Mesothelial cell of epicardium (in vitro differentiated cells): Measurements from ENCODE around the gene IKZF1. TPM values are rescaled to one million over a fixed set of nuclear protein-coding genes. Genes with fewer than 3 reads are reported as not detected.
A peak's percentile ranks its signal among the peaks of the same experiment; 100 is the strongest.

Experiments used
- DNase-seq, 2 experiments: peaks; one replicate each; pipeline ENCODE4 v3.0.0; 2021; ENCODE audit warnings: low spot score in 2 of 2; ENCODE audit not compliant: unreplicated experiment in 2 of 2
- H3K27ac Mint-ChIP-seq: 2 replicates; pipeline ENCODE4 v1.8.0; 2021; ENCODE audit warnings: mixed read lengths
- H3K27me3 Mint-ChIP-seq: 2 replicates; pipeline ENCODE4 v1.8.0; 2021; ENCODE audit warnings: low read depth, mixed read lengths
- H3K36me3 Mint-ChIP-seq: 2 replicates; pipeline ENCODE4 v1.8.0; 2021; ENCODE audit warnings: mixed read lengths
- H3K4me1 Mint-ChIP-seq: 2 replicates; pipeline ENCODE4 v1.8.0; 2021; ENCODE audit warnings: mixed read lengths
- H3K4me3 Mint-ChIP-seq: 2 replicates; pipeline ENCODE4 v1.8.0; 2021; ENCODE audit warnings: mild to moderate bottlenecking, moderate library complexity, mixed read lengths
- H3K9me3 Mint-ChIP-seq: 2 replicates; pipeline ENCODE4 v1.8.0; 2021; ENCODE audit warnings: mixed read lengths
- total RNA-seq: library from RNA; stranded (reverse); gene quantifications from 3 replicates; pipeline ENCODE4 v1.2.1, GENCODE V29; 2021
- TF ChIP-seq, protein P1 (sequence below): fragments of 200-600 bp; sonication (generic); IDR thresholded peaks from one replicate; pipeline ENCODE4 v1.5.0; 2021; ENCODE audit warnings: antibody characterized with exemption; ENCODE audit not compliant: unreplicated experiment

Gene IKZF1
- total RNA-seq, 1 donor from 2014 or later: 2.5 TPM

DNA sequence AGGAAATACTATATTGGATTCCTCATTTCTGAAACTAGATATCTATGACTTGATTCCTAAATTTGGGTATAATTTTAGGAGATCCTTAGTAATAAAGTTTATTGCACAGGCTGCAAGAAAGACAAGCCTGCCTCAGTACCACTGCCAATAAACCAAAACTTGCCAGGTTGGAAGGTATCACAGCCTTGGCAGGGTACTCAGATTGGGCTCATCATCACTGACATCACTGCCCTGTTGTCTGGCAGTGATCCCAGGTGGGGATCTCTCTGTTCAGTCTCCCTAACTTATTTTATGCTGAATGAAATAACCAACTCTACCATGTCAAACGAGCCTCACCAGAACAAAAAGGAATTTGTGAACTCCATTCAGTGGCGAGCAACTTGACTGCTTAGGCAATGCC lies 126.8 kb downstream of the IKZF1 start:
- H3K9me3 Mint-ChIP-seq: no peaks in the 10 kb centered on the region
- H3K4me3 Mint-ChIP-seq: no peak overlapping the region
- no peaks in the 10 kb centered on the region for H3K36me3 Mint-ChIP-seq
- no peaks in the 10 kb centered on the region for H3K27me3 Mint-ChIP-seq
- H3K4me1 Mint-ChIP-seq: no peaks in the 10 kb centered on the region
- H3K27ac Mint-ChIP-seq: no peak overlapping the region
- DNase-seq: no peak
- TF ChIP-seq, protein P1, sequence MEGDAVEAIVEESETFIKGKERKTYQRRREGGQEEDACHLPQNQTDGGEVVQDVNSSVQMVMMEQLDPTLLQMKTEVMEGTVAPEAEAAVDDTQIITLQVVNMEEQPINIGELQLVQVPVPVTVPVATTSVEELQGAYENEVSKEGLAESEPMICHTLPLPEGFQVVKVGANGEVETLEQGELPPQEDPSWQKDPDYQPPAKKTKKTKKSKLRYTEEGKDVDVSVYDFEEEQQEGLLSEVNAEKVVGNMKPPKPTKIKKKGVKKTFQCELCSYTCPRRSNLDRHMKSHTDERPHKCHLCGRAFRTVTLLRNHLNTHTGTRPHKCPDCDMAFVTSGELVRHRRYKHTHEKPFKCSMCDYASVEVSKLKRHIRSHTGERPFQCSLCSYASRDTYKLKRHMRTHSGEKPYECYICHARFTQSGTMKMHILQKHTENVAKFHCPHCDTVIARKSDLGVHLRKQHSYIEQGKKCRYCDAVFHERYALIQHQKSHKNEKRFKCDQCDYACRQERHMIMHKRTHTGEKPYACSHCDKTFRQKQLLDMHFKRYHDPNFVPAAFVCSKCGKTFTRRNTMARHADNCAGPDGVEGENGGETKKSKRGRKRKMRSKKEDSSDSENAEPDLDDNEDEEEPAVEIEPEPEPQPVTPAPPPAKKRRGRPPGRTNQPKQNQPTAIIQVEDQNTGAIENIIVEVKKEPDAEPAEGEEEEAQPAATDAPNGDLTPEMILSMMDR: no peak

DNA sequence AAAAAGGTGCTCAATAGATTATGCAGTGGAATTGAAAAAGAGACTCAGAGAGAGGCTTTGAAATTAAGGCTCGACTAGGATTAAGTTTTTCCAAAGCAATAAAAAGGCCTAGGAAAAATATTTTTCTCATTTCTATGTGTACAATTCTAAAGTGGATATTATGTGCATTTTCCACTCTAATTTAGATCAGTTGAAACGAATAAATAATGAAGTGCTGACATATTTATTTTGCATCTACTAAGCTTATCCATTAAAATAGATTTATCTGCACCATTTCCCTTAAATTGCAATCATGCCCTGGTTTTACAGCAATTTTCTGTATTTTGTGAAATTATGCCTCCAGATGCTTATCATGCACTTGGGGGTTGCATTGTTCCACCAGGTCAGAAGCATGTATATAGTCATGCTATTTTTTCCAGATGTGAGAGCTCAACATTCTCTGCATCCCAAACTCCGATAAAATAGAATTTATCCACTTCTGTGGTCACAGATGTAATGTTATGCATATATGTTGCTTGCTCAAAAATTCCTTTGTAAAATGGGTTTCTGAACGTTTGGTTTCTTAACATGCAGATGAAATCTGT lies 127.3 kb downstream of the IKZF1 start:
- H3K9me3 Mint-ChIP-seq: no peaks in the 10 kb centered on the region

DNA sequence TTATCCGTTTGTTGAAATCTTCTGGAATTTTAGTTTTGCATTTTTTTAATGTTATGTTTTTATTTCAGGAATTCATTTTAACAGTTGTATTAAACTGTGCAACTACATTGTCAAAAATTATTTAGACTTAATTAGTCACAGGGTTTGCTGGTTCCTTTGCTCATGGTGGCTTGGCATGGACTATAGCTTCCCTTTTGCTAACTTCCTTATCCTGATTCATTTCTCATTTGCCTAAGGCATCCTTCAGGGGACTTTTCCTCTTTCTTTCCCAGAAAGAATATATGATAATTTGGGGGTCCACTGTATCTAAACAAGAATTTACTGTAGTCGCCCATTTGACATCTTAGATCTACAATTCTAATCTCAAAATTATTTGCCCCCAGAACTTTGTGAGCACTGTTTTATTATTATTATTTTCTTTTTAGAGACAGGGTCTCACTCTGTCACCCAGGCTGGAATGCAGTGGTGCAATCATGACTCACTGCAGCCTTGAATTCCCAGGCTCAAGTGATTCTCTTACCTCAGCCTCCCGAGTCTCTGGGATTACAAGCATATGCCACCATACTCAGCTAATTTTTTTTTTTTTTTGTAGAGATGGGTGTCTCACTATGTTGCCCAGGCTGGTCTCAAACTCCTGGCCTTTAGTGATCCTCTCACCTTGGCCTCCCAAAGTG lies 131.8 kb downstream of the IKZF1 start:
- TF ChIP-seq, protein P1: no peak
- Mint-ChIP-seq H3K4me1 (no peaks in the 10 kb centered on the region), H3K27me3 (no peaks in the 10 kb centered on the region), H3K27ac (no peak overlapping the region), H3K36me3 (peaks cover 9% of the 10 kb centered on the region), H3K9me3 (no peaks in the 10 kb centered on the region), H3K4me3 (no peak overlapping the region)
- DNase-seq: no peak

More for the DNA sequence above, 127.3 kb downstream of the IKZF1 start:
- no peaks in the 10 kb centered on the region for H3K27me3 Mint-ChIP-seq
- DNase-seq: no peak
- H3K4me3 Mint-ChIP-seq: no peak overlapping the region
- TF ChIP-seq, protein P1: no peak
- no peaks in the 10 kb centered on the region for H3K36me3 Mint-ChIP-seq
- H3K4me1 Mint-ChIP-seq: no peaks in the 10 kb centered on the region
- H3K27ac Mint-ChIP-seq: no peak overlapping the region

DNA sequence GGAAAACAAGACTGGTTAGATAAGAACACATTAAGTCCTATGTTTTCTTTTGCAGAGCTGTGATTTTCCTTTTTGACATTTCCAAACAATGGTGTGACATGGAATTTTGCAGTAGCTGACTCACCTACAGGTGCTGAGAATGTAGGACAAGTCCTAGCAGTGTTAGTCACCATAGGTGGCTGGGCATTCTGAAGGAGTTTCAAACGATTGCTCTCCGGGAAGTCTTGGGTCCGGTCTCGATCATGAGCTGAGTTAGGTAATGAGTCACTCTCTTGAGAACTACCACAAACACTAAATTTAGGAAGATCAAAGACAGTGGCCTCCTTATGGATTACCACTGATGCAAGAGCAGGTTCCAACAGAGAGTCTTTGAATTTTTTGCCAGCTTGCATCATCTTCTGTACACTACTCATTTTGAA lies 142.0 kb downstream of the IKZF1 start:
- no peak overlapping the region for H3K27ac Mint-ChIP-seq
- no peak for DNase-seq
- H3K36me3 Mint-ChIP-seq: peaks cover 23% of the 10 kb centered on the region
- TF ChIP-seq, protein P1: no peak
- H3K4me1 Mint-ChIP-seq: peaks cover 13% of the 10 kb centered on the region
- no peaks in the 10 kb centered on the region for H3K27me3 Mint-ChIP-seq
- no peaks in the 10 kb centered on the region for H3K9me3 Mint-ChIP-seq
- H3K4me3 Mint-ChIP-seq: no peak overlapping the region

DNA sequence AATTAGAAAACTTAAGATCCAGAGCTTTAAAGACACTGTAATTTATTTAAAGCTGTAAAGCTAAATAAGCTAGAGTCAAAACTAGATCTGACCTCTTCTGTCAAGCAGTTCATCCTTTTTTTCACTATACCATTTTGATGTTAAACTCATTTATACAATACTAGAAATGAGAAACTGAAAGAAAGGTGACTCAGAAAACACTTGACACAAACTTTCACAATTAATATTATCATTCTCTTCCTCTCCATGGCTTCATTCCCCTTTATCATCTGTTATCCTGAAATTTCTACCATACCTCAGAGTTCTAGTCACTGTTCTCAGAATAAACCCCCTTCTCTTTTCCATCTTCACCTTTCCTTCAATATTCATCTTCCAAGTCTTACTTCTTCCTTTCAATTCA lies 144.3 kb downstream of the IKZF1 start:
- H3K4me3 Mint-ChIP-seq: peak overlapping the region; percentile 82
- H3K4me1 Mint-ChIP-seq: peaks cover 13% of the 10 kb centered on the region
- H3K36me3 Mint-ChIP-seq: peaks cover 22% of the 10 kb centered on the region
- no peak overlapping the region for H3K27ac Mint-ChIP-seq
- H3K27me3 Mint-ChIP-seq: peaks cover 7% of the 10 kb centered on the region
- no peak for DNase-seq
- H3K9me3 Mint-ChIP-seq: no peaks in the 10 kb centered on the region
- TF ChIP-seq, protein P1: no peak
